OCI-LY7 (cell line): ENCODE results near the gene TMIGD2. TPM values are rescaled to one million over a fixed set of nuclear protein-coding genes. Genes with fewer than 3 reads are reported as not detected.

ENCODE experiments used
- total RNA-seq, 2 experiments: library from RNA; depleted of rRNA in 1 of 2; stranded (reverse); fragments of >200 nt in 1 of 2; shearing (Covaris generic) in 1 of 2; gene quantifications; 2 replicates each; pipeline ENCODE4 v1.2.3, GENCODE V29; 2014 to 2022

Gene TMIGD2
- total RNA-seq, 2 experiments from 2014 or later = 0.44 to 2.7 TPM

Other genes starting within 250 kb of the TMIGD2 start
- 13.1 and 17.2 TPM in 2 replicates for gene ZBTB7A, start 235.5 kb downstream of the TMIGD2 start, total RNA-seq (2014; rRNA removed; shearing (Covaris generic))
- 29.3 and 31.2 TPM in 2 replicates for gene ZBTB7A, start 235.5 kb downstream of the TMIGD2 start, total RNA-seq (2022)
- 84.7 and 105 TPM in 2 replicates for gene MAP2K2, start 178.3 kb downstream of the TMIGD2 start, total RNA-seq (2014; rRNA removed; shearing (Covaris generic))
- 116 and 120 TPM in 2 replicates for gene MAP2K2, start 178.3 kb downstream of the TMIGD2 start, total RNA-seq (2022)
- 0.08 and 0.09 TPM in 2 replicates for gene CREB3L3, start 148.8 kb downstream of the TMIGD2 start, total RNA-seq (2014; rRNA removed; shearing (Covaris generic))
- gene CREB3L3, start 148.8 kb downstream of the TMIGD2 start, total RNA-seq (2022) = not detected in 2 replicates
- 29.1 and 31.7 TPM in 2 replicates for gene SIRT6, start 119.8 kb downstream of the TMIGD2 start, total RNA-seq (2014; rRNA removed; shearing (Covaris generic))
- 45.3 and 46.2 TPM in 2 replicates for gene SIRT6, start 119.8 kb downstream of the TMIGD2 start, total RNA-seq (2022)
- gene ANKRD24, start 119.7 kb downstream of the TMIGD2 start, total RNA-seq (2014; rRNA removed; shearing (Covaris generic)) = 1.7 and 2.8 TPM in 2 replicates
- 4.4 and 4.8 TPM in 2 replicates for gene ANKRD24, start 119.7 kb downstream of the TMIGD2 start, total RNA-seq (2022)
- not detected in 2 replicates for gene EBI3, start 72.9 kb downstream of the TMIGD2 start, total RNA-seq (2014; rRNA removed; shearing (Covaris generic))
- not detected in 2 replicates for gene EBI3, start 72.9 kb downstream of the TMIGD2 start, total RNA-seq (2022)
- 37.8 and 38.2 TPM in 2 replicates for gene YJU2, start 55.3 kb downstream of the TMIGD2 start, total RNA-seq (2014; rRNA removed; shearing (Covaris generic))
- 31.6 and 35.0 TPM in 2 replicates for gene YJU2, start 55.3 kb downstream of the TMIGD2 start, total RNA-seq (2022)
- not detected in 2 replicates for gene SHD, start 23.1 kb downstream of the TMIGD2 start, total RNA-seq (2014; rRNA removed; shearing (Covaris generic))
- gene SHD, start 23.1 kb downstream of the TMIGD2 start, total RNA-seq (2022) = not detected in 2 replicates
- 19.8 and 20.2 TPM in 2 replicates for gene FSD1, start 2.2 kb upstream of the TMIGD2 start, total RNA-seq (2014; rRNA removed; shearing (Covaris generic))
- 21.9 and 23.2 TPM in 2 replicates for gene FSD1, start 2.2 kb upstream of the TMIGD2 start, total RNA-seq (2022)
- 0.13 and 1.3 TPM in 2 replicates for gene STAP2, start 36.4 kb upstream of the TMIGD2 start, total RNA-seq (2014; rRNA removed; shearing (Covaris generic))
- 0.57 and 1.2 TPM in 2 replicates for gene STAP2, start 36.4 kb upstream of the TMIGD2 start, total RNA-seq (2022)
- gene MPND, start 41.2 kb upstream of the TMIGD2 start, total RNA-seq (2014; rRNA removed; shearing (Covaris generic)) = 6.7 and 7.2 TPM in 2 replicates
- gene MPND, start 41.2 kb upstream of the TMIGD2 start, total RNA-seq (2022) = 19.1 and 19.5 TPM in 2 replicates
- 24.3 and 33.2 TPM in 2 replicates for gene SH3GL1, start 98.2 kb upstream of the TMIGD2 start, total RNA-seq (2014; rRNA removed; shearing (Covaris generic))
- gene SH3GL1, start 98.2 kb upstream of the TMIGD2 start, total RNA-seq (2022) = 38.9 and 39.0 TPM in 2 replicates
- gene CHAF1A, start 100.3 kb upstream of the TMIGD2 start, total RNA-seq (2014; rRNA removed; shearing (Covaris generic)) = 107 and 108 TPM in 2 replicates
- gene CHAF1A, start 100.3 kb upstream of the TMIGD2 start, total RNA-seq (2022) = 119 and 128 TPM in 2 replicates
- 42.3 and 43.5 TPM in 2 replicates for gene UBXN6, start 155.4 kb upstream of the TMIGD2 start, total RNA-seq (2014; rRNA removed; shearing (Covaris generic))
- 51.9 and 57.0 TPM in 2 replicates for gene UBXN6, start 155.4 kb upstream of the TMIGD2 start, total RNA-seq (2022)
- 54.5 and 79.9 TPM in 2 replicates for gene HDGFL2, start 169.9 kb upstream of the TMIGD2 start, total RNA-seq (2014; rRNA removed; shearing (Covaris generic))
- gene HDGFL2, start 169.9 kb upstream of the TMIGD2 start, total RNA-seq (2022) = 77.3 and 85.9 TPM in 2 replicates
- gene PLIN4, start 216.1 kb upstream of the TMIGD2 start, total RNA-seq (2014; rRNA removed; shearing (Covaris generic)) = 0.13 TPM in 1 of 2 replicates, not detected in the other
- 0.24 and 0.32 TPM in 2 replicates for gene PLIN4, start 216.1 kb upstream of the TMIGD2 start, total RNA-seq (2022)
- 0.67 and 0.85 TPM in 2 replicates for gene PLIN5, start 232.8 kb upstream of the TMIGD2 start, total RNA-seq (2014; rRNA removed; shearing (Covaris generic))
- 1.9 and 2.2 TPM in 2 replicates for gene PLIN5, start 232.8 kb upstream of the TMIGD2 start, total RNA-seq (2022)
- gene LRG1, start 237.6 kb upstream of the TMIGD2 start, total RNA-seq (2014; rRNA removed; shearing (Covaris generic)) = 0.67 and 1.6 TPM in 2 replicates
- 1.8 and 1.9 TPM in 2 replicates for gene LRG1, start 237.6 kb upstream of the TMIGD2 start, total RNA-seq (2022)